SU-DHL-6 (cell line): ENCODE measurements around the gene MBD3.

ENCODE experiments used
- CTCF ChIP-seq: fragments of 200-600 bp; sonication (generic); IDR thresholded peaks from one replicate; pipeline ENCODE4 v1.5.1; 2017; ENCODE audit warnings: antibody characterized with exemption, mild to moderate bottlenecking, low read length, moderate library complexity; ENCODE audit not compliant: insufficient read depth, poor library complexity, severe bottlenecking
- EZH2phosphoT487 ChIP-seq: fragments of 200-600 bp; sonication (generic), shearing (Covaris generic); conservative IDR thresholded peaks from 2 replicates; pipeline ENCODE4 v1.6.1; 2018; ENCODE audit warnings: mild to moderate bottlenecking, antibody characterized with exemption, low read length, moderate library complexity, mixed read lengths

- TF ChIP-seq CTCF (no peak), EZH2phosphoT487 (no peak)
Measured at GRCh38 chr19:1574354-1575136, 18.1 kb downstream of the MBD3 start.
